Stomach smooth muscle (tissue), 2 donors: ENCODE measurements around the gene HPSE2.

Source experiments
- H3K27ac ChIP-seq: one replicate; pipeline ENCODE4 v1.7.0; 2013; ENCODE audit warnings: mild to moderate bottlenecking, low read length, inconsistent platforms
- H3K27me3 ChIP-seq, 2 donors: one replicate each; pipeline ENCODE4 v1.7.0; 2013; ENCODE audit warnings: low read length in 2 of 2; ENCODE audit not compliant: insufficient read depth in 2 of 2, control insufficient read depth in 1 of 2
- H3K36me3 ChIP-seq, 2 donors: one replicate each; pipeline ENCODE4 v1.7.0; 2013; ENCODE audit warnings: low read length in 2 of 2; ENCODE audit not compliant: control insufficient read depth in 2 of 2, insufficient read depth in 2 of 2
- H3K4me1 ChIP-seq: one replicate; pipeline ENCODE4 v1.7.0; 2013; ENCODE audit warnings: low read length; ENCODE audit not compliant: control insufficient read depth, insufficient read depth
- H3K4me3 ChIP-seq, 2 donors: one replicate each; pipeline ENCODE4 v1.7.0; 2013; ENCODE audit warnings: low read length in 2 of 2
- H3K9ac ChIP-seq, 2 donors: one replicate each; pipeline ENCODE4 v1.7.0; 2013; ENCODE audit warnings: low read length in 2 of 2, mild to moderate bottlenecking in 1 of 2
- H3K9me3 ChIP-seq, 2 donors: one replicate each; pipeline ENCODE4 v1.7.0; 2013; ENCODE audit warnings: low read length in 2 of 2; ENCODE audit not compliant: control insufficient read depth in 2 of 2
- donor health status: healthy.
- donor health status: Pancreatic carcinoma.

The HPSE2 gene

GRCh38 chr10:98628206-98628605 is 607.4 kb downstream of the HPSE2 start:
- no peak overlapping the region for H3K4me3 ChIP-seq
- no peak overlapping the region for H3K27ac ChIP-seq
- H3K36me3 ChIP-seq = no peaks in the 10 kb centered on the region
- H3K27me3 ChIP-seq = no peaks in the 10 kb centered on the region
- H3K9me3 ChIP-seq = no peaks in the 10 kb centered on the region
- H3K9ac ChIP-seq = no peak overlapping the region
- H3K4me1 ChIP-seq = no peaks in the 10 kb centered on the region

GRCh38 chr10:98627711-98628110 is 607.9 kb downstream of the HPSE2 start:
- no peak overlapping the region for H3K4me3 ChIP-seq
- H3K9ac ChIP-seq = no peak overlapping the region
- H3K27me3 ChIP-seq = no peaks in the 10 kb centered on the region
- no peaks in the 10 kb centered on the region for H3K9me3 ChIP-seq
- no peaks in the 10 kb centered on the region for H3K4me1 ChIP-seq
- no peaks in the 10 kb centered on the region for H3K36me3 ChIP-seq
- H3K27ac ChIP-seq = no peak overlapping the region

GRCh38 chr10:98624963-98625362 is 610.7 kb downstream of the HPSE2 start:
- no peak overlapping the region for H3K27ac ChIP-seq
- no peak overlapping the region for H3K9ac ChIP-seq
- H3K27me3 ChIP-seq = no peaks in the 10 kb centered on the region
- H3K36me3 ChIP-seq = no peaks in the 10 kb centered on the region
- H3K4me3 ChIP-seq = no peak overlapping the region
- H3K9me3 ChIP-seq = no peaks in the 10 kb centered on the region
- H3K4me1 ChIP-seq = no peaks in the 10 kb centered on the region

DNA sequence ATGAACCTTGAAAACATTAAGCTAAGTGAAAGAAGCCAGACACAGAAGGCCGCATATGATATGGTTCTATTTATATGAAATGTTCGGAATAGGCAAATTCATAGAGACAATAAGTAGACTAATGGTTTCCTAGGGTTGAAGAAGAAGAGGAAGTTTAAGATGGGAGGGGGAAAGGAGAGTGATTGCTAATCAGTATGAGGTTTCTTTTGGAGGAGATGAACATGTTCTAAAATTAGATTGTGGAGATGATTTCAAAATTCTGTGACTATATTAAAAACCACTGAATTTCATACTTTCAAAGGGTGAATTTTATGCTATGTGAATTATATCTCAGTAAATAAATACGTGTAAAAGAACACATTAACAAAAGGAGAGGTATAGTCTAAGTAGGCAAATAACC is 612.5 kb downstream of the HPSE2 start:
- no peaks in the 10 kb centered on the region for H3K9me3 ChIP-seq
- no peak overlapping the region for H3K27ac ChIP-seq
- peaks cover 4% of the 10 kb centered on the region for H3K4me1 ChIP-seq
- no peaks in the 10 kb centered on the region for H3K36me3 ChIP-seq
- H3K4me3 ChIP-seq = no peak overlapping the region
- no peaks in the 10 kb centered on the region for H3K27me3 ChIP-seq
- H3K9ac ChIP-seq = no peak overlapping the region

DNA sequence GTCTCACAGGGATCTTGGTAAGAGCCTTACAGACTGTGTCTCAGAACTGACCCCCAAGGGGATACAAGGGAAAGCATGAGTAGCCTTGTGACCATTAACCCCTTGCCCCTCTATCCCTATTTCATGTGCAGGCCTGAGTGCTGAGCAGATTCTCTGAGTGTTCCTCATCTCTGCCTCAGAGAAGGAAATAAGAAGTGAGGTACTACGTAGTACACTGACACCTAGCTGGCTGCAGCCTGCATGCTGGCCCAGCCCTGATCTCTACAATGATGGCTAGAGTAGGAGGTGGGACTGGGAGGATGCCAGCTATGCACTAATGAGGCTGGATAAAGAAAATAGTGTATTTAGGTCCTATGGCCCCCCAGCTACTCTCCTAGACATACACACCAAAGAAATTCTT is 614.0 kb downstream of the HPSE2 start:
- H3K27ac ChIP-seq = no peak overlapping the region
- H3K27me3 ChIP-seq = no peaks in the 10 kb centered on the region
- H3K36me3 ChIP-seq = no peaks in the 10 kb centered on the region
- no peak overlapping the region for H3K4me3 ChIP-seq
- H3K4me1 ChIP-seq = peaks cover 9% of the 10 kb centered on the region
- H3K9ac ChIP-seq = no peak overlapping the region
- H3K9me3 ChIP-seq = no peaks in the 10 kb centered on the region

DNA sequence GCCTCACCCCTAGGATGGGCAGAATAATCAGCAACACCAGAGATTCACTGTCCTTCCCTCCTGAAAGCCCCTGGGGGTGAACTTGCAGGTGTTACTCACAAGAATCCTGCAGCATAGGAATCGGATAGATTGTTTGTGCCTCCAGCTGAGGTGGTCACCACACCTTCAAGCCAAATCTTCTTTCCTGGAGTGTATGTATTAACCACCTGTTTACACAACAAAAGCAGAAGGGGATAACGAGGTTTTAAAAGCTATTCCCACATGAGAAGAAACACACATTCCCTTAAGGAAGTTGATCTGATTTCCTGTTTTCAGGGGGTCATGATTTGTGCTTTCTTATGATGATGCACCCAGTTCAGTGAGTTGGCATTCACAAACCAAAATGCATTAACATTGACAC is 615.1 kb downstream of the HPSE2 start:
- H3K4me3 ChIP-seq = no peak overlapping the region
- H3K27me3 ChIP-seq = no peaks in the 10 kb centered on the region
- peaks cover 9% of the 10 kb centered on the region for H3K4me1 ChIP-seq
- H3K9ac ChIP-seq = no peak overlapping the region
- no peaks in the 10 kb centered on the region for H3K36me3 ChIP-seq
- no peak overlapping the region for H3K27ac ChIP-seq
- no peaks in the 10 kb centered on the region for H3K9me3 ChIP-seq

- Histone ChIP-seq H3K36me3 (no peaks in the 10 kb centered on the region), H3K27ac (no peak overlapping the region), H3K4me1 (peaks cover 9% of the 10 kb centered on the region), H3K9ac (no peak overlapping the region), H3K4me3 (no peak overlapping the region), H3K27me3 (no peaks in the 10 kb centered on the region), H3K9me3 (no peaks in the 10 kb centered on the region)
Observed at GRCh38 chr10:98619446-98619845, 616.2 kb downstream of the HPSE2 start.

DNA sequence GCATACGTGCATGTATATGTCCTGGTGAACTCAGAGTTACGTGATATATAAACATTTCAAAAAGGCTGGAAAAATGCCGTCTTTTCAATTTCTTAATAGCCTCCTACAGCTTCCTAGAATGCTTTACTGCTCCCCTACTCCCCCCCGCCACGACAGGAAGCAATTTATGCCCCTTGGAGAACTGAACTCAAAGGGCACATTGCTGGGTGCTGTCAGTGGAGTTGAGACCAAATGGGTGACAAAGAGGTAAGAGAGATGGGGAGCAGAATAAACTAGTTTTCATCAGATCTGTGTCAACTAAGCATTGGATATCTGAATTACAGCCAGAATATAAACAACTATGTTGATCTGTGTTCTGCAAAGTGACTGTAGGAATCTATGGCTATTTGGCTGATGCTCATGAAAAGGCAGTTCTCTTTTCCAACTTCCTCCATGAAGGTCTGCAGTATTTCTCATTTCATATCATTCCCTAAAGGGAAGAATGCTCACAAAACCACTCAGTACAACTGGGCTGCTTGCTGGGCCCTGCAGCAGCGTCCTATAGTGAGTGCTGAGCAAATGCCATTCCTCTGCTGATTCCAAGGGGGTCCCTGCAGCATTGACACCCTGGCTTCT is 617.6 kb downstream of the HPSE2 start:
- no peaks in the 10 kb centered on the region for H3K9me3 ChIP-seq
- no peak overlapping the region for H3K27ac ChIP-seq
- no peak overlapping the region for H3K4me3 ChIP-seq
- no peak overlapping the region for H3K9ac ChIP-seq
- H3K4me1 ChIP-seq = peaks cover 9% of the 10 kb centered on the region
- no peaks in the 10 kb centered on the region for H3K36me3 ChIP-seq
- no peaks in the 10 kb centered on the region for H3K27me3 ChIP-seq

DNA sequence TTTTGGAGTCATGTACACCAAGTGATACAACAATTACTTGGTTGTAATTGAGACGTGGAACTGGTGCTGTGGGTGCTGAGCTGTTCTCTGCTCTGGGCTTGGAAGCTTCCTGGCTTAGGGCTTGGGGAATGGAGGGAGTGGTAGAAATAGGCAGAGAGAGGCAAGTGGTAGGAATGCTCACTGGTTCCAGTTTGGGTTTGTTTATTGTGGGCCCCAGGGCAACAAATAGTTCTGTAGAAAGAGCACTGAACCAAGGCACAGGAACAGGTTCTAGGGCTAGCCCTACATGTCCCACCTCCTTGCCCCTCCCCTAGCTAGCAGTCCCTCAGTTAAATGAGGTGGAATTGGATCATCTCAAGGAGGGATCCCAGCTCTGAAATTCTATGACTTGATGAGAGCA is 622.2 kb downstream of the HPSE2 start:
- Histone ChIP-seq H3K9ac (no peak overlapping the region), H3K27ac (no peak overlapping the region), H3K9me3 (no peaks in the 10 kb centered on the region), H3K27me3 (no peaks in the 10 kb centered on the region), H3K4me1 (peaks cover 20% of the 10 kb centered on the region), H3K36me3 (no peaks in the 10 kb centered on the region), H3K4me3 (no peak overlapping the region)

- peaks cover 16% of the 10 kb centered on the region for H3K4me1 ChIP-seq
- H3K36me3 ChIP-seq = no peaks in the 10 kb centered on the region
- no peaks in the 10 kb centered on the region for H3K9me3 ChIP-seq
- no peak overlapping the region for H3K27ac ChIP-seq
- no peaks in the 10 kb centered on the region for H3K27me3 ChIP-seq
- no peak overlapping the region for H3K9ac ChIP-seq
- no peak overlapping the region for H3K4me3 ChIP-seq
Observed at GRCh38 chr10:98611436-98611835, 624.2 kb downstream of the HPSE2 start.

- H3K27ac ChIP-seq = no peak overlapping the region
- no peaks in the 10 kb centered on the region for H3K36me3 ChIP-seq
- H3K9ac ChIP-seq = no peak overlapping the region
- H3K4me3 ChIP-seq = no peak overlapping the region
- H3K4me1 ChIP-seq = peaks cover 16% of the 10 kb centered on the region
- H3K27me3 ChIP-seq = no peaks in the 10 kb centered on the region
- H3K9me3 ChIP-seq = no peaks in the 10 kb centered on the region
Observed at GRCh38 chr10:98610836-98611235, 624.8 kb downstream of the HPSE2 start.
